Transverse colon (tissue), 4 donors: ENCODE data around the gene HEXD.

Experiments
- CTCF ChIP-seq, 5 experiments: fragments of 200-600 bp in 3 of 5; fragments of 450-650 bp in 2 of 5; sonication (generic) in 3 of 5; IDR thresholded peaks; 1 replicate in 2 of 5; 2 replicates in 3 of 5; pipeline ENCODE4 v1.5.1; 2016 to 2017; ENCODE audit warnings: antibody characterized with exemption in 5 of 5, inconsistent platforms in 3 of 5, mild to moderate bottlenecking in 2 of 5, moderate library complexity in 1 of 5
- EP300 ChIP-seq: sonication (generic); formaldehyde crosslinking; IDR thresholded peaks from one replicate; pipeline ENCODE4 v1.6.1; 2017; ENCODE audit warnings: antibody characterized with exemption, low read depth
- POLR2A ChIP-seq: fragments of 450-650 bp; IDR thresholded peaks from one replicate; pipeline ENCODE4 v1.6.1; 2016; ENCODE audit warnings: antibody characterized with exemption, mild to moderate bottlenecking, moderate library complexity
- POLR2AphosphoS5 ChIP-seq, 3 donors: sonication (generic); formaldehyde crosslinking; IDR thresholded peaks; one replicate each; pipeline ENCODE4 v1.6.1; 2016; ENCODE audit warnings: antibody characterized with exemption in 3 of 3

GRCh38 chr17:82392209-82392920 lies 25.8 kb upstream of the HEXD start:
- TF ChIP-seq CTCF (IDR thresholded peaks at IDR 0.05) = no peak
- TF ChIP-seq POLR2AphosphoS5 (IDR thresholded peaks at IDR 0.05) = no peak
- TF ChIP-seq POLR2A = no peak
- no peak for TF ChIP-seq EP300
